ENCODE results near the gene TRIM17. TPM values are rescaled to one million over a fixed set of nuclear protein-coding genes. Genes with fewer than 3 reads are reported as not detected.
A peak's percentile ranks its signal among the peaks of the same experiment; 100 is the strongest.

The TRIM17 gene
- total and polyA plus RNA-seq, 2 of the 8 experiments (the other 6 are each of a cell fraction or from before 2014, with no cell fraction given): 1.1 to 2.2 TPM

DNA sequence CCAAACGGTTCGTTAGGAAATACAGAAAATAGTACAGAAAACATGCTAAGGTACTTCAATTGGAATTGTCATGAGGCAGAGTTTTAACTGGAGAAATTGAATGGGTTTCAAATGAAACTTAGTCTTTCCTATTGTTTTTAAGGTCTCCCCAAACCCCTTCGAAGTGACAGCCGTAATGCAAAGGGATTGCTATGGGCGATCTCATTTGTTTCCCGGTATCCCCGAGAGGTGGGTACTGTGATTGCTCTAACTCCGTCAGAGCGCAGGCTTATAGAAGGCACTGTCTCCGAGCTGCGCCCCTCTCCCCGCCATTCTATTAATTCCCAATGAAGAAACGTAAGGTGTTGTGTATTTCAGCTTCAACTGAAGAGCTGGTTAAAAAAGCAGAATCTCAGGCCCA, 48.5 kb upstream of the TRIM17 start:
- Histone ChIP-seq H3K56ac (replicated peaks; ENCODE audit: insufficient read length, low read depth, low read length) (no peak overlapping the region), H3K36me3 (ENCODE audit: control insufficient read depth in 2 of 4, insufficient read depth in 4 of 4, low read length in 3 of 4) (no peaks in the 10 kb centered on the region), H2BK5ac (ENCODE audit: low read depth, low read length) (no peak overlapping the region), H3K79me2 (ENCODE audit: control insufficient read depth in 1 of 2, insufficient read depth in 2 of 2, low read length in 2 of 2) (no peaks in the 10 kb centered on the region), H4K20me1 (replicated peaks in 1 of 2; ENCODE audit: control insufficient read depth in 1 of 2, insufficient read depth in 2 of 2, low read length in 2 of 2) (no peaks in the 10 kb centered on the region), H3K9me3 (ENCODE audit: insufficient read depth in 2 of 2, low read depth in 1 of 2, low read length in 1 of 2) (no peaks in the 10 kb centered on the region), H3K27ac (ENCODE audit: low read depth, low read length) (no peak overlapping the region), H2BK20ac (ENCODE audit: low read length) (no peak overlapping the region), H3K27me3 (replicated peaks in 1 of 4; ENCODE audit: control insufficient read depth in 3 of 4, extremely low read depth in 1 of 4, insufficient read depth in 3 of 4, low read length in 3 of 4) (peaks cover 4 to 48% (median 26%) of the 10 kb centered on the region in 4 experiments), H2AK5ac (ENCODE audit: low read depth, low read length) (no peak overlapping the region), H3K4ac (replicated peaks; ENCODE audit: insufficient read length, low read depth, low read length) (no peak overlapping the region), H4K91ac (replicated peaks; ENCODE audit: insufficient read length, low read length) (no peak overlapping the region), H4K8ac (ENCODE audit: extremely low read depth, insufficient read depth, low read length) (no peak overlapping the region), H3K9ac (replicated peaks in 1 of 4; ENCODE audit: extremely low read depth in 1 of 4, low read depth in 3 of 4, low read length in 3 of 4) (peak overlapping the region in 1 of 4 experiments; percentile 9; a peak in 2 of 7 replicates), H2BK12ac (ENCODE audit: low read depth, low read length) (no peak overlapping the region), H3K18ac (ENCODE audit: extremely low read depth, low read length) (0 out of 2 replicates have a peak overlapping the region, but pooled peaks have one; percentile 40), H3K4me3 (ENCODE audit: extremely low read depth in 1 of 4, insufficient read depth in 2 of 4, low read depth in 3 of 4, low read length in 4 of 4) (peak overlapping the region; percentile 57 to 77 (median 69)), H2AFZ (ENCODE audit: low read length) (peak overlapping the region; percentile 75; the same call in 1 of the 2 replicates), H3K4me2 (ENCODE audit: insufficient read depth in 1 of 2, low read depth in 2 of 2, low read length in 2 of 2) (peak overlapping the region; percentile 62 to 99), H3K14ac (ENCODE audit: insufficient read length) (no peak overlapping the region), H3K79me1 (ENCODE audit: low read depth, low read length) (no peaks in the 10 kb centered on the region), H2BK15ac (ENCODE audit: low read length) (no peak overlapping the region), H3K23ac (ENCODE audit: insufficient read length) (no peak overlapping the region), H3K23me2 (ENCODE audit: low read depth, low read length) (peaks cover 11% of the 10 kb centered on the region; the same call in 1 of the 2 replicates), H4K5ac (ENCODE audit: insufficient read length, low read depth, low read length) (no peak overlapping the region), H3K4me1 (replicated peaks in 1 of 4; ENCODE audit: control insufficient read depth in 3 of 4, insufficient read depth in 4 of 4, low read length in 3 of 4) (peaks cover 5 to 26% (median 6%) of the 10 kb centered on the region in 4 experiments; a peak in 6 of 7 replicates), H2BK120ac (replicated peaks; ENCODE audit: low read depth, low read length) (no peak overlapping the region)
- FAIRE-seq (no peak), DNase-seq (ENCODE audit: low read depth in 1 of 2, low spot score in 2 of 2) (no peak)
- CTCF ChIA-PET (ENCODE audit: partially characterized antibody): interaction anchor here (0.8 to 2.1 kb wide), 5 partner anchors 10 to 36 kb away, joined by 3 to 8 read pairs (median 6); partner anchors contain the start of gene RNF187
- 33% methylated on average over 13 of the region's 13 CpGs; no CpG with 5 or more reads in 1 of the 2 experiments for WGBS, 2 experiments (ENCODE audit: extremely low coverage in 1 of 2, insufficient coverage in 1 of 2, insufficient read length in 1 of 2, insufficient replicate concordance in 2 of 2, low coverage in 1 of 2, low lambda C conversion rate in 2 of 2, missing lambda C conversion rate in 1 of 2)
- POLR2A ChIA-PET (ENCODE audit: partially characterized antibody): interaction anchor here (1.1 to 14.5 kb wide), 12 partner anchors 8 to 59 kb away, joined by 3 to 232 read pairs (median 8); partner anchors contain the start of genes RNF187 and TRIM11
- TF ChIP-seq RAD21 (IDR thresholded peaks at IDR 0.05 in 1 of 2, conservative IDR thresholded peaks at IDR 0.05 in 1 of 2; ENCODE audit: low read depth in 2 of 2, low read length in 2 of 2) (no peak), RXRA (IDR thresholded peaks at IDR 0.05; ENCODE audit: insufficient read depth, low read depth, low read length) (no peak), PHF8 (conservative IDR thresholded peaks at IDR 0.05; ENCODE audit: low read depth, low read length) (no peak), BRCA1 (IDR thresholded peaks at IDR 0.05; ENCODE audit: low read depth, low read length) (no peak), POLR2AphosphoS5 (IDR thresholded peaks at IDR 0.05; ENCODE audit: low read depth, low read length) (no peak), TBP (IDR thresholded peaks at IDR 0.05; ENCODE audit: low read depth, low read length) (no peak), SAP30 (IDR thresholded peaks at IDR 0.05; ENCODE audit: insufficient read depth, insufficient replicate concordance, low read length) (no peak), NRF1 (IDR thresholded peaks at IDR 0.05; ENCODE audit: low read depth, low read length) (no peak)
- TF ChIP-seq, protein P1, sequence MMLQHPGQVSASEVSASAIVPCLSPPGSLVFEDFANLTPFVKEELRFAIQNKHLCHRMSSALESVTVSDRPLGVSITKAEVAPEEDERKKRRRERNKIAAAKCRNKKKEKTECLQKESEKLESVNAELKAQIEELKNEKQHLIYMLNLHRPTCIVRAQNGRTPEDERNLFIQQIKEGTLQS (IDR thresholded peaks at IDR 0.05; ENCODE audit: insufficient read depth, low read depth, low read length): no peak
- TF ChIP-seq, protein P2, sequence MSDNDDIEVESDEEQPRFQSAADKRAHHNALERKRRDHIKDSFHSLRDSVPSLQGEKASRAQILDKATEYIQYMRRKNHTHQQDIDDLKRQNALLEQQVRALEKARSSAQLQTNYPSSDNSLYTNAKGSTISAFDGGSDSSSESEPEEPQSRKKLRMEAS (IDR thresholded peaks at IDR 0.05): no peak
